GM19463 (cell line): Measurements from ENCODE around the gene MAD1L1.
"Not testable (repeated sequence)": the region's sequence is repeated elsewhere in the genome, so short reads cannot be mapped to it uniquely, and the experiment has no call there.

ENCODE experiments used
- ATAC-seq: cut with Tn5 transposase; IDR thresholded peaks from one replicate; pipeline ENCODE4 v1.9.1; 2021; ENCODE audit warnings: mild to moderate bottlenecking, moderate library complexity; ENCODE audit not compliant: unreplicated experiment

The MAD1L1 gene

DNA sequence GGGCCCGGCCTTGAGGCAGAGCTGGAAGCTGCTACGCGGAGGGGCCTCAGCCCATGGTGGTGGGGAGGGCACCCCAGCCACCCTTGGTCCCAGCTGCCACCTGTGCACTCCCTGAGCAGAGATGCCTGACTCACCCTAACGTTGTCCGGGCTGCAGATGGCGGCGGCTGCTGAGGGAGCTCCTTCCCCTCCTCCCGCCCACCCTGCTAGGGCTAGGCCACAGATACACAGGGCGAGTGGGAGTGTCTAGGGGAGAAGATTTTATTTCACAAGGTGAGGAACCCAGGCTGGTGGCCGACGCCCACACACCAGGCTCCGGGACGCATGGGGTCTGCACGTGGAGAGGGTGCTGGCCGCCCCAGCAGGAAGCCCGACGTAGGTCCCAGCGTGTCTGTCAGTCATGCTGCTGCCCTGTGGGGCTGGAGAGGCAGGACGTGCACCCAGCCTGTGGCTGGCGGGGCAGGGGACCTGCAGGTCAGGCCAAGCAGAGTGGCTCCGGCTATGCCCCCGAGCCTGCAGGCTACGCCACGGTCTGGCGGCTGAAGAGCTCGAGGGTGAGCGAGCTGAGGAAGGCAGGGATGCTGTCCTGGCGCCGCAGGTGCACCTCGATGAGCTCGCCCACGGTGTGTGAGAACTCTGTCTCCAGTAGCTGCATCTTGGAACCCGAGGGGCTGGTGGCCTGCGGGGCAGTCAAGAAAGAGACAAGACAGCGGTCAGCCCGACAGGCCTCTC, 417.0 kb downstream of the MAD1L1 start:
- ATAC-seq = not testable (repeated sequence)

DNA sequence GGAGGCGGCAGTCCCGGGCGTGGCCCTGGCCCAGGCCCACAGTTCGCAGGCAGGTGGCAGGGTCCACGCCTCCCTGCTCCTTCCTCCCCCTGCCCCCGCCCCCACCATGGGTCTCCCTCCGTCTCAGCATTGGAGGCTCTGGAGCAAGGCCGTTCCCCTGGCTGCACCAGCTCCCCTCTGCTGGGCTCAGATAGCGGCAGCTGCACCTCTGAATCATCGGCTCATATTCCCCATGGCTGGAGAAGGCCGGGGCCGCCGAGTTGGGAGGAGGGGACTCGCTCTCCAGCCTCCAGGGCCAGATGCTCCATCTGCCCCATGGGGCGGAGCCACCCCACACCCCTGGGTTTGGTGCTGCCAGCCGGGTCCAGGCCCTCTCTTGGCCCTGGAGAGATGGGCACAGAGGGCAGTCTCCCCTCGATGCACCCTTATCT, 417.7 kb downstream of the MAD1L1 start:
- ATAC-seq = no peak

DNA sequence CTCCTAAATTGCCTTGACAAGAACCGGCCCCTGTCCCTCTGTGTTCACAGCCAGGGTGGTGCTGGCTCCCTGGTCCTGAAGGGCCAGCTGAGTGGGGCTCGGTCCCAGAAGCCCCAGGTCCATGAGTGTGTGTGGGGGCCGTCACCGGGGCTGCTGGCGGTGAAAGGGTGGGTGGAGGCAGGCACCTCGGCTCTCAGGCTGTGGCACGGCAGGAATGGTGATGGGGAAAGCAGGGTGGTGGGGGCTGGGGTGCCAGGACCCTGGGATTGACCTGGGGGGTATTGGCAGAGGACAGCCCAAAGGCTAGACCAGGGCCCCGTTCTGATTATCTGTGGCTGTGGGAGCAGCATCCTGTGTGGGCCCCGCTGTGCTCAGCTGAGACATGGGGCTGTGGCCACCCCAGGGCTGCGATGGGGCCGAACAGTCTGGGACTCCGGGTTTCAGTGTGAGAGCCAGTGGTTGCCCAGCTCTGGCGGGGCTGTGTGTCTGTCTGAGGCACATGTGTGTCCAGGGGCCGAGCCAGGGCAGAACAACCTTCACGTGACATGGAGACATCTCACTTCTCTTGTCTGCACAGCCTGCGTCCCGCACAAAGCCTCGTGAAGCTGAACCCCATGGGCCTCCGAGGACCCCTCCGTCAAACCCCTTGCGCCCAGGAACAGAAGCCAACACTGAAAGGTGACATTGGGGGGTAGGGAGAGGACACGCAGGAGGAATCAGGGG, 418.5 kb downstream of the MAD1L1 start:
- no peak for ATAC-seq

- ATAC-seq = no peak
Measured at GRCh38 chr7:1813394-1814088, 419.2 kb downstream of the MAD1L1 start.

- ATAC-seq = no peak
Measured at GRCh38 chr7:1812509-1813393, 420.0 kb downstream of the MAD1L1 start.

GRCh38 chr7:1811850-1812508, 420.8 kb downstream of the MAD1L1 start:
- no peak for ATAC-seq

DNA sequence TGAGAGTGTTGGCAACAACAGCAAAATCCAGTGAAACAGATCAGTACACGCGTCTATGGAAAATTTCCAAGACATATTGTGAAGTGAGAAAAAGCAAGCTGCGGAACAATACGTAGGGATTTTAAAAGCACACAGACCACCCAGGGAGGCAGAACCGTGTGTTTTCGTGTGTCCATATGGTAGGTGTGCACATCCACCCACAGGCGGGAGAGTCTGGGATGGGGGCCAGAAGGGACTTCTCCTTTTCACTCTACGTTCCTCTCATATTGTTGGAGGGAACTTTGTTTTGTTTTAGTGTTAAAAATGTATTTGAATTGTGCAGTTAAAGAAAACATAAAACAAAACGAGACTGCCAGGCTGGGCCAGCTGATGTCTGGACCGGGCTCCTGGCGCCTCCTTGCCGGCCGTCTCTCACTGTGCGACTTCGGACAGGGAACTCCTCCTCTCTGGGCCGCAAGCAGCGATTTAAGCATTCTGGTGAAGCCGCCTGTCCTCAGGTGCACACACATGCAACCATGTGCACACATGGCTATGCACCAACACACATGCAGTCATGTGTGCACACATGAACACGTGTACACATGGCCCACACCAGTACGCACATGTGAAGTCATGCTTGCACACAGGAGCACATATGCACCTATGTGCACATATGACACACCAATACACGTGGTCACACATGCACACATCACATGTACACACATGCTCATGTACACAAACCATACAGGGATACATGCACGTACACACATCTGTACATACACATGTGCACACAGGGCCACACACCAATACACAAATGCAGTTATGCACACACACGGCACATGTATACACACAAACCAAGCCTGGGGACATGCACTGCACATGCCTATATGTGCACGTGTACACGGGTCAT, 421.5 kb downstream of the MAD1L1 start:
- no peak for ATAC-seq

GRCh38 chr7:1810521-1810920, 422.2 kb downstream of the MAD1L1 start:
- no peak for ATAC-seq

GRCh38 chr7:1809601-1810258, 423.0 kb downstream of the MAD1L1 start:
- ATAC-seq = no peak

GRCh38 chr7:1809070-1809469, 423.7 kb downstream of the MAD1L1 start:
- ATAC-seq = no peak

DNA sequence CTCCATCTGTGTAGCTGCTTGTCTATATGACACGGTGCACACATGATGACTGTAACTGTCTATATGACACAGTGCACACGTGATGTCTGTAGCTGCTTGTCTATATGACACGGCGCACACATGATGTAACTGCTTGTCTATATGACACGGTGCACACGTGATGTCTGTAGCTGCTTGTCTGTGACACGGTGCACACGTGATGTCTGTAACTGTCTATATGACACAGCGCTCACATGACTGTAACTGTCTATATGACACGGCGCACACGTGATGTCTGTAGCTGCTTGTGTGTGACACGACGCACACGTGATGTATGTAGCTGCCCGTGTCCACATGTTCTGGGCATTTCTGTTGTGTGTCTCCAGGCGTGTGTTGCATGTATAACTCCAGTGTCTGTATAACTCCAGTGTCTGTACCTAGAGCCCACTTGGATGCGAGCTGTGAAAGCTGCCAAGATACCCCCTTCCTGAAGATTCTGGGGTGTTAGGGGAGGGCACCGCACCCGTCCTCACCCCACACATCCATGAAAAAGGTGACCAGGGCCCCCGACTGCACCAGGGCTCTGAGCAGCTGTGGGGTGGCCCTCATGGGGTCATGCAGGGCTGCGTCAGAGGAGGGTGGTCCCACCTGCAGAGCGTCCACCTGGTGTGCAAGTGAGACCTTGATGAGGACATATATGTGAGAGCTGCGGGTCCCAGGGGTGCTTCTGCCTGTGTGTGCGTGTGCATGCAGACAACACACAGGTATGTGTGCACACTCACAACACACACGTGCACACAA, 424.7 kb downstream of the MAD1L1 start:
- ATAC-seq = no peak

- ATAC-seq = no peak
Measured at GRCh38 chr7:1806354-1806753, 426.4 kb downstream of the MAD1L1 start.

DNA sequence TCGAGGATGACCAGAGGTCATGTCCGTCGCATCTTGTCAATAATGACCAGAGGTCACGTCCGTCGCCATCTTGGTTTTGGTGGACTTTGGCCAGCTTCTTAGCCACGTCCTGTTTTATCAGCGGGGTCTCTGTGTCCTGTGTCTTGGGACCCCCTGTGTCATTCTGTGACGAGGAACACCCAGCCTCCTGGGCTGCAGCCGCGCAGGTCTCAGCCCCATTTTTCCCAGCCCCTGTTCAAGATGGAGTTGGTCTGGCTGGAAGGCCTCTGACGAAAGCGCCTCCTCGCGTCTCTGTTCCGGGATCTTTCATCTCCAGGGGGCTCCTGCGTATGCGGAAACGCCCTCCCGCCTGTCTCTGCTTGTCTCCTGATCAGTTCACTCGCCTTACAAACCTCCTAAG, 428.4 kb downstream of the MAD1L1 start:
- no peak for ATAC-seq

DNA sequence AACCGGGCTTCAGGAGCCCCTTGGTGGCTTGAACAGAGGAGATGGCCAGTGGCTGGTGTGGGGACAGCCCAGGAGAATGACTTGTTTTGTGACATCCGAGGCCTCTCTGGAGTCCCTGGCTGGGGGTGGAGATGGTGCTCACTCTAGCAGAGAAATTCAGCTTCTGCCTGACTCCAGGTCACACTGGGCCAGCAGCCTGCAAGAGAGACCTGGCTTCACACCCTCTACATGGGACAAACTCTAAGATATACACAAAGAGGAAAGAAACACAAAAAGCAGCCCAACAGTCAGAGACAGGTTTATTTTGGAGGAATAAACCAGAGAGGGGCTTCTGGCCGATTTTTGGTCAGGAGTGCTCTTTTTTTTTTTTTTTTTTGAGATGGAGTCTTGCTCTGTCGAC, 429.8 kb downstream of the MAD1L1 start:
- ATAC-seq = no peak

- no peak for ATAC-seq
Measured at GRCh38 chr7:1800902-1801301, 431.8 kb downstream of the MAD1L1 start.

DNA sequence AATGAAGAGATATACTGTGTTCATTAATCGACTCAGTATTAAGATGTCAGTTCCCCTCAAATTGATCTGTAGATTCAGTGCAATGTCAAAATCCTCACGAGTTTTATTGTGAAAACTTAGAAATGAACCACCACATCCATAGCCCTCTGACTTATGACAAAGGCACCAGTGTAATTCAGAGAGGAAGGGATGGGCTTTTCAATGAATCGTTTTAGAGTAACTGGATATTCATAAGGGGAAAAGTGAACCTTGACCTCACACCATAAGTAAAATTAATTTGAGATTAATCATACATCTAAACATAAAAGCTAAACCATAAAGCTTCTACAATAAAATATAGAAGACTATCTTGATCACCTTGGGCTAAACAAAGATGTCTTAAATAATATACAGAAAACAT, 434.6 kb downstream of the MAD1L1 start:
- no peak for ATAC-seq

DNA sequence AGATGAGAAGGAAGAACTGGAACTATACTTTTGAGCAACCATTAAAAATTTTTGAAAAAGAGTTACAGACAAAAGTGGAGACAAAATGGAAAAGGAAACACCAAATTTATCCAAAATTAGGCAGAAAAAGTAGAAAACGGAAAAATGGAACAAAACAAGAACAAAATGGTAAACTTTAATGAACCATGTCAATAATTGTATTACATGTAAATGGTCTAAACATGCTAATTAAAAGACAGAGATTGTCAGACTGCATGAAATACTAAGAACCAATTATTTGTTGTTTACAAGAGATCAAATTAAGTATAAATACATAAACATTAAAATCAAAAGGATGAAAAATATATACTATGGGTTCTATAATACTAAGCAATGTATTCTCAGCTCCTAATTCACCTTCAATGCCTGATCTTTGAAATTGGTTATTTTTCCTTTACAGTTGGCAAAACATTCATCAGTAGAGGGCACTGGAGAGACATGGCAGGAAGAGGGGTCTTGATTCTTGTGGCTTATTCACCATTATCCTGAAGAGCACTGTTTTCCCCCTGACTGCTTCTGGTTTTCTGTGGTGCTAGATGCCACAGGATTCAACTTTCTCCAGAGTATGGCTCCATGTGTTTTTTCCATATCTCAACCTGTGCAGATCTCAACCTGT, 437.7 kb downstream of the MAD1L1 start:
- no peak for ATAC-seq
